ENCODE data around the gene DENND4A. TPM values are rescaled to one million over a fixed set of nuclear protein-coding genes. Genes with fewer than 3 reads are reported as not detected.

DENND4A gene
- total RNA-seq, 1 donor from 2014 or later = 21.9 TPM

DNA sequence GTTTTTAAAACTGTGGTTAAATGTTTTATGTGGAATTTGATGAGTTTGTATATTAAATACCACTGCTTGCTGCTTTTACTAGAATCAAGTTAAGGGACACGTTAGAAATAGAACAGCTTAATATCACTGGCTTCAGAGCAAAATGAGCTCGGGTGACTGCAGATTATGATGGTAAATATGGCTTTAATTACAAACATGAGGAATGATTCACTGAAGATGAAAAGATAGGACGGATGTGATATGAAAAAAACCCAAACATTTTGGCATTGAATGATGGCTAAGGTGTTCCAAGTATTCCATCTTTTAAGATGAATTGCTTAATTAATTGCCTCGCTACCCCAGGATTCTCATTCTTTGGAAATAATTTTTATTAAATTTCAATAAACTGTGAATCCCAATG lies 136.6 kb downstream of the DENND4A start:
- intact Hi-C loops (cut with DNase I) = no loop called here
- Histone ChIP-seq H3K27ac (no peak overlapping the region), H3K9me3 (no peaks in the 10 kb centered on the region), H3K27me3 (no peaks in the 10 kb centered on the region), H3K4me1 (no peaks in the 10 kb centered on the region), H3K4me3 (no peak overlapping the region), H3K36me3 (peaks cover 6 to 29% of the 10 kb centered on the region in 2 donors)
- no peak for DNase-seq (ENCODE audit: low spot score in 2 of 2)
- TF ChIP-seq, protein P1, sequence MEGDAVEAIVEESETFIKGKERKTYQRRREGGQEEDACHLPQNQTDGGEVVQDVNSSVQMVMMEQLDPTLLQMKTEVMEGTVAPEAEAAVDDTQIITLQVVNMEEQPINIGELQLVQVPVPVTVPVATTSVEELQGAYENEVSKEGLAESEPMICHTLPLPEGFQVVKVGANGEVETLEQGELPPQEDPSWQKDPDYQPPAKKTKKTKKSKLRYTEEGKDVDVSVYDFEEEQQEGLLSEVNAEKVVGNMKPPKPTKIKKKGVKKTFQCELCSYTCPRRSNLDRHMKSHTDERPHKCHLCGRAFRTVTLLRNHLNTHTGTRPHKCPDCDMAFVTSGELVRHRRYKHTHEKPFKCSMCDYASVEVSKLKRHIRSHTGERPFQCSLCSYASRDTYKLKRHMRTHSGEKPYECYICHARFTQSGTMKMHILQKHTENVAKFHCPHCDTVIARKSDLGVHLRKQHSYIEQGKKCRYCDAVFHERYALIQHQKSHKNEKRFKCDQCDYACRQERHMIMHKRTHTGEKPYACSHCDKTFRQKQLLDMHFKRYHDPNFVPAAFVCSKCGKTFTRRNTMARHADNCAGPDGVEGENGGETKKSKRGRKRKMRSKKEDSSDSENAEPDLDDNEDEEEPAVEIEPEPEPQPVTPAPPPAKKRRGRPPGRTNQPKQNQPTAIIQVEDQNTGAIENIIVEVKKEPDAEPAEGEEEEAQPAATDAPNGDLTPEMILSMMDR (IDR thresholded peaks at IDR 0.05) = no peak

DNA sequence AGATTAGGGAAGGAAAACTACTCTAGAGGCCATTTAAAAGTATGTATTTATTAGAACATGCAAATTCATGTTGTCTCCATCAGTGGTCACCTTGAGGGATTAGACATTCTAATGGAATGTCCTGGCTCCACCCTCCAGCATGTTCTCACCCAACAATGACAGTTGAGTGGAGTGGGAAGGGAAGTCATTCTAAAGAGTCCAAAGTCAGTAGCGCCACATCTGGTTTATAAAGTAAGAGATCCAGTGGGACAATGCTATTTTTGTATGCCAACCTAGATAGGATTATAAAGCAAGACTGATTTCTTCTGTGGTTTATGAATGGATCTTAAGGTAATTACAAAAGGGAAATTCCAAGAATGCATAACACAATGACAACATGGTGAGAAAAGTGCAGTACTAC lies 137.1 kb downstream of the DENND4A start:
- Histone ChIP-seq H3K4me3 (no peak overlapping the region), H3K4me1 (no peaks in the 10 kb centered on the region), H3K27ac (no peak overlapping the region), H3K9me3 (no peaks in the 10 kb centered on the region), H3K27me3 (no peaks in the 10 kb centered on the region), H3K36me3 (peaks cover 3 to 25% of the 10 kb centered on the region in 2 donors)
- TF ChIP-seq, protein P1 (IDR thresholded peaks at IDR 0.05) = no peak
- intact Hi-C loops (cut with DNase I) = no loop called here
- no peak for DNase-seq (ENCODE audit: low spot score in 2 of 2)

DNA sequence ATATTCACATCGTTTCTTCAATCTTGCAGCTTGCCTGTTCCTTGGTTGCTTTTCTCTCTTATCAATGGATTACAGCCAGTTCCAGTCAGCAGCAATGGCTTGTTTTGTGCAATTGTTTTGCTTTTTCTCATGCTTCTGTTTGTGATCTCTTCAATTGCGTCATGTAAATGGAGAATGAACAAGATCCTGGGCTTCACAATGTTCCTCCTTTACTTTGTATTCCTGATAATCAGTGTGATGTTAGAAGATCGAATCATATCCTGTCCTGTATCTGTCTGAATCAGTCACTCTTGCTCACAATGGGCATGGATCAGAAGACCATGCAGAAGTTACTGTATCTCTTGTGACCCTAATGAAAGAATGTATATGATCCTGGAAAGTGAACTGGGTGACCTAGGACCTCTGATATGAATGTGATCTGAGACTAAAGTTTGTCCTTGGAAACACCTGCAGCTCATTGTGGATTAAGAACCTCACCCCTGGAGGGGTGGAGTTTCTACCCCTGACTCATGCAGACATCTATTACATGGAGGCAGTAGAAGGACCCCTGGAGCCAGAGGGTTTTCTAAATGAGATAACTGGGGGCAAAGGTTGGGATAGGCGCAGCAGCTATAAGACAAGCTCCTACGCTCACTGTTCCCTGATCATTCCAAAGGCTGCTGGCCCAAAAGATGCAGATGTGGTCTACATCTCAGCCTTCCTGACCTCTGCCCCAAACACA lies 138.1 kb downstream of the DENND4A start:
- DNase-seq (ENCODE audit: low spot score in 2 of 2) = no peak
- H3K9me3 ChIP-seq = no peaks in the 10 kb centered on the region
- H3K36me3 ChIP-seq = peaks cover 3 to 20% of the 10 kb centered on the region in 2 donors
- TF ChIP-seq, protein P1 (IDR thresholded peaks at IDR 0.05) = no peak
- no peaks in the 10 kb centered on the region for H3K4me1 ChIP-seq
- intact Hi-C loops (cut with DNase I) = no loop called here
- H3K4me3 ChIP-seq = no peak overlapping the region
- no peak overlapping the region for H3K27ac ChIP-seq
- no peaks in the 10 kb centered on the region for H3K27me3 ChIP-seq

DNA sequence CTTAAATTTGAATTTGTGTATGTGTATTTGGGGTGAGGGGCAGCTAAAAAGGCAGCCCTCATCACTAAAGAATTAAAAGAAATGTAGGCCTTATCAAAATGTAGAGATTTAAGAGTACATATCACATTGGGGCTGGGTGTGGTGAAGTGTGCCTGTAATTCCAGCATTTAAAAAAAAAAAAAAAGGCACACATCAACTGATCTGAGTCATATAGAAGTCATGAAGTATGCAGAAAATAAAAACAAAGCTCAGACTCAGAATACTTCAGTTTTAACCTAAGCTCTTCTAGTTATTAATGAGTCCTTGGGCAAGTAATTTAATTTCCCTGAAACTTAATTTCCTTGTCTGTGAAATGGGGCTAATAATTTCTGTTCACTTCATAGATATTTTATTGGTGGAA lies 138.8 kb downstream of the DENND4A start:
- Histone ChIP-seq H3K4me3 (no peak overlapping the region), H3K27ac (no peak overlapping the region), H3K9me3 (no peaks in the 10 kb centered on the region), H3K4me1 (no peaks in the 10 kb centered on the region), H3K27me3 (no peaks in the 10 kb centered on the region), H3K36me3 (peaks cover 3 to 20% of the 10 kb centered on the region in 2 donors)
- DNase-seq (ENCODE audit: low spot score in 2 of 2) = no peak
- intact Hi-C loops (cut with DNase I) = no loop called here
- TF ChIP-seq, protein P1 (IDR thresholded peaks at IDR 0.05) = no peak

DNA sequence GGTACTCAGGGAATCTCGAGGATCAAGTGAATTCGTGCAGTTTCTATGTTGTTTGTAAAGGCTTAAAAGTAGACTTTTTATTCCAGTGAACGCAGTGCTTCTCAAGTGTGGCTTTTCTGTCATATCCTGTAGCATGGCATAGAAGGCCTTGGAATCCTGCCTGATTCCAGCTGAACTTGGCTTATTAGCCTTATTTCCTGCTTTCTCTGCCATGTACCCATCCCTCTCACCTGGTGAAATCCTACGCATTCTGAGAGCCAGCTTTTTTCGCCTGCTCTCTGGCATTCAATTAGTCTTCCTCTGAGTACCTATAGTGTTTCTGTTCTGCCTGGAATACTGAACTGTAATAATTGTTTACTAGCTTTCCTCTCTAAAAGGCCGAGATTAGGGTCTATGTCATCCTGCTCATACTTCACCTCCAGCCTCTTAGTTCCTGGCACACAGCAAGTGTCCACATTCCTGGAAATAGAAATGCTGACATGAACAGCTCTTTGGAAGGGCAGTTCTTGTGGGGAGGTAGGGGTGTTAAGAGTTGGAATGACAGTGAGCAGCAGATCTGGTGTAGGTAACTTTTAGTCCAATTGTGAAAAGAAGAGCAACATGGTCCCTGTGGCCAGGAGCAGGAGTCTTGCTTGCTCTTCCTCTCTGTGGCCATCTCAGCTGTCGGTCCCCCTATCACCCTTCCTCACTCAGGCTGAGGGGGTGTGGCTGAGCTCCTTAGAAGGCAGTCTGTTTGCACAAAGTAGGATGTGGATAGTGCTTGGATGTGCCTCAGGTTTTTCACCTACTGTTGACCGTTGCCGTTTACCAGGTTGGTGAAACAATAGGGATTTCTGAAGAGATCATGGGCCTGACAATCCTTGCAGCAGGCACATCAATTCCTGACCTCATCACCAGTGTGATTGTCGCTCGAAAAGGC lies 140.0 kb downstream of the DENND4A start:
- no peak for DNase-seq (ENCODE audit: low spot score in 2 of 2)
- Histone ChIP-seq H3K4me1 (no peaks in the 10 kb centered on the region), H3K4me3 (no peak overlapping the region), H3K27me3 (no peaks in the 10 kb centered on the region), H3K36me3 (peaks cover 3 to 20% of the 10 kb centered on the region in 2 donors), H3K9me3 (no peaks in the 10 kb centered on the region), H3K27ac (peak overlapping the region in 1 of 2 donors; percentile 6)
- TF ChIP-seq, protein P1 (IDR thresholded peaks at IDR 0.05) = no peak
- intact Hi-C loops (cut with DNase I) = no loop called here
